ENCODE measurements around the gene ATP5F1C. TPM values are rescaled to one million over a fixed set of nuclear protein-coding genes. Genes with fewer than 3 reads are reported as not detected.

Gene ATP5F1C
- total RNA-seq, 4 donors from 2014 or later: 306 to 448 (median 398) TPM

DNA sequence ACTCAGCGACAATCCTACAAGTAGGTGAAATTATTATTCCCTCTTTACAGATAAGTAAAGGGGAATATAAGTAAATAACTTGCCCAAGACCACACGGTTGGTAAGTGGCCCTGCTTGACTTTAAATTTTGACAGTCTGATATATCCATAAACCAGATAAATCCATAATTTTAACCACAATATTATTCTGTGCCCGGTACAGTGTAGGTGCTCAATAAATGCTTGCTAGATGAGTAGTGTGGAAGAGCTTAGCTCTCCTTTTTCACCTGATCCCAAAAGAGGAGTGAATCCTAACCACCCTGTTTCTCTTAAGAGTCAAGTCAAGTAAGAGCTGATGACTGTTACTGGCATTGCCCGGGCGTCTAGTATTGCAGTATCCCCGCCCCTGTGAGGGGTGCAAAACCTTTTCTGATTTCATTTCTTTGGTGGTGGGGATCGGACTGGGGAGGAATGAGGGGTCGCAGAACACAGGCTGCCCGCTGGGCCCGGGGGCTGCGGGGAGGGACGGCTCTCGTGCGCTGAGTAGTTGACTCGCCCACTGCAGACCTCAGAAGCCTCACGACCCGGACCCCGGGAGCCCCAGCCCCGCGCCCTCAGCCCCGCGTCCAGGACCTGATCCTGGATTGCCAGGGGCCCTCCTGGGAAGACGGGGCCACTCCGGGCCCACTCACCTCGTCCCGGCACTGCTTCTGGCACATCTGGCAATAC, 674 bp upstream of the ATP5F1C start:
- no peaks in the 10 kb centered on the region for H3K27me3 ChIP-seq
- no peak for TF ChIP-seq POLR2A (IDR thresholded peaks at IDR 0.05)
- no peaks in the 10 kb centered on the region for H3K9me3 ChIP-seq
- H3K27ac ChIP-seq: peak overlapping the region; percentile 71 to 88 (median 84)
- peaks cover 0 to 48% (median 6%) of the 10 kb centered on the region in 4 donors for H3K4me1 ChIP-seq
- no peaks in the 10 kb centered on the region for H3K36me3 ChIP-seq
- DNase-seq: no peak
- peak overlapping the region; percentile 75 to 91 (median 84) for H3K4me3 ChIP-seq

- TF ChIP-seq POLR2A (IDR thresholded peaks at IDR 0.05) (no peak), CTCF (IDR thresholded peaks at IDR 0.05) (no peak)
These were observed 786 bp downstream of the ATP5F1C start for GRCh38 chr10:7788639-7789286.

GRCh38 chr10:7789390-7789789, 1.4 kb downstream of the ATP5F1C start:
- Histone ChIP-seq H3K27ac (no peak overlapping the region), H3K4me3 (peak overlapping the region in 3 of 4 donors; percentile 75 to 91 (median 88)), H3K4me1 (peaks cover 0 to 65% (median 6%) of the 10 kb centered on the region in 4 donors), H3K36me3 (no peaks in the 10 kb centered on the region), H3K9me3 (no peaks in the 10 kb centered on the region), H3K27me3 (no peaks in the 10 kb centered on the region)
- DNase-seq: no peak
- TF ChIP-seq POLR2A (IDR thresholded peaks at IDR 0.05) (no peak), CTCF (IDR thresholded peaks at IDR 0.05) (no peak)

More at GRCh38 chr10:7788639-7789286, 786 bp downstream of the ATP5F1C start:
- Histone ChIP-seq H3K4me3 (peak overlapping the region; percentile 75 to 91 (median 84)), H3K27me3 (no peaks in the 10 kb centered on the region), H3K27ac (peak overlapping the region; percentile 83 to 88 (median 85)), H3K9me3 (no peaks in the 10 kb centered on the region), H3K4me1 (peaks cover 0 to 59% (median 6%) of the 10 kb centered on the region in 4 donors), H3K36me3 (no peaks in the 10 kb centered on the region)
- no peak for DNase-seq

GRCh38 chr10:7792541-7792940, 4.6 kb downstream of the ATP5F1C start:
- Histone ChIP-seq H3K27me3 (no peaks in the 10 kb centered on the region), H3K4me3 (no peak overlapping the region), H3K4me1 (peaks cover 0 to 57% (median 6%) of the 10 kb centered on the region in 4 donors), H3K36me3 (peaks cover 0 to 12% (median 0%) of the 10 kb centered on the region in 3 donors), H3K9me3 (no peaks in the 10 kb centered on the region), H3K27ac (no peak overlapping the region)
- TF ChIP-seq CTCF (IDR thresholded peaks at IDR 0.05) (no peak), POLR2A (IDR thresholded peaks at IDR 0.05) (no peak)
- DNase-seq: no peak

DNA sequence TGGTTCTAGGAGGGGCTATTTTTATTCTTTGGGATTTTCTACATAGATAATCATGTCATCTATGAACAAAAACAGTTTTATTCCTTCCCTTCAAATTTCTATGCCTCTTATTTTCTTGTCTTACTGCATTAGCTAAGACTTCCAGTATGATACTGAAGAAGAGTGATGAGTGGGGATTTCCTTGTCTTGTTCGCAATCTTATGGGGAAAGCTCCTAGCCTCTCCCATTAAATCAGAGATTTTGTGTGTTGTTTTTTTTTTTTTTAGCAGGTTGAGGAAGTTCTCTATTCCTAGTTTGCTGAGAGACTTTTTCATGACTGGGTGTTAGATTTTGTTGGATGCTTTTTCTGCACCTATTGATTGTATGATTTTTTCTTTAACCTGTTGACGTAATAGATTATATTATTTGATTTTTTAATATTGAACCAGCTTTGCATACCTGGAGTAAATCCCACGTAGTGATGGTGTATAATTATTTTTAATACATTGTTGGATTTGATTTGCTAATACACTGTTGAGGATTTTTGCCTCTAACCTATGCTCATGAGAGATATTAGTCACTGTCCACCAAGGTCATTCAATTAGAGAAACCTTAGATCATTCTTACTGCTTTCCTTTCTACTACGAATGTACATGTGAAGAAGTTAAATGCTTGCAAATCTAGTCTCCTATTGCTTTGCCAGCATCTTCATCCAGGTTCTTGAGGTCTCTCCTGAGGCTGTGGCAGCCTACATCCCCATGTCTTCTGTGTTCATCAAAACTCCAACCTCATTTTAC, 6.5 kb downstream of the ATP5F1C start:
- no peak for DNase-seq
- Histone ChIP-seq H3K36me3 (peaks cover 0 to 31% (median 0%) of the 10 kb centered on the region in 3 donors), H3K4me1 (peaks cover 0 to 52% (median 3%) of the 10 kb centered on the region in 4 donors), H3K27me3 (no peaks in the 10 kb centered on the region), H3K4me3 (no peak overlapping the region), H3K27ac (no peak overlapping the region), H3K9me3 (no peaks in the 10 kb centered on the region)
- TF ChIP-seq CTCF (IDR thresholded peaks at IDR 0.05): no peak
- TF ChIP-seq POLR2A (IDR thresholded peaks at IDR 0.05): no peak
